Measurements from ENCODE around the gene SPEG.
A peak's percentile ranks its signal among the peaks of the same experiment; 100 is the strongest.

SPEG gene

DNA sequence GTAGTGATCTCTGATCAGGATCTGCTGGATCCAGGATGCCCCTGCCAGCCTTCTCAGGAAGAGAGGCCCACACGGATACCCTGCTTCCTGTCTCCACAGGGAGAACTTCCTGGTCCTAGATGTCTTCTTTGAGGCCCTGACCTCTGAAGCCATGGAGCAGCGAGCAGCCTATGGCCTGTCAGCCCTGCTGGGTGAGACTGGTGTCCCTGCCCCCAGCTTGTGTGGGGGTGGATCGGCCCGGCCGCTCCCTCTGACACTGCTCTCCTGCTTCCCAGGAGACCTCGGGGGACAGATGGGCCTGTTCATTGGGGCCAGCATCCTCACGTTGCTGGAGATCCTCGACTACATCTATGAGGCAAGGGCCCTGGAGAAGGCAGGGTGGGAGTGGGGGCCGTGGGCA, 102.3 kb downstream of the SPEG start:
- DNase-seq = no peak

DNA sequence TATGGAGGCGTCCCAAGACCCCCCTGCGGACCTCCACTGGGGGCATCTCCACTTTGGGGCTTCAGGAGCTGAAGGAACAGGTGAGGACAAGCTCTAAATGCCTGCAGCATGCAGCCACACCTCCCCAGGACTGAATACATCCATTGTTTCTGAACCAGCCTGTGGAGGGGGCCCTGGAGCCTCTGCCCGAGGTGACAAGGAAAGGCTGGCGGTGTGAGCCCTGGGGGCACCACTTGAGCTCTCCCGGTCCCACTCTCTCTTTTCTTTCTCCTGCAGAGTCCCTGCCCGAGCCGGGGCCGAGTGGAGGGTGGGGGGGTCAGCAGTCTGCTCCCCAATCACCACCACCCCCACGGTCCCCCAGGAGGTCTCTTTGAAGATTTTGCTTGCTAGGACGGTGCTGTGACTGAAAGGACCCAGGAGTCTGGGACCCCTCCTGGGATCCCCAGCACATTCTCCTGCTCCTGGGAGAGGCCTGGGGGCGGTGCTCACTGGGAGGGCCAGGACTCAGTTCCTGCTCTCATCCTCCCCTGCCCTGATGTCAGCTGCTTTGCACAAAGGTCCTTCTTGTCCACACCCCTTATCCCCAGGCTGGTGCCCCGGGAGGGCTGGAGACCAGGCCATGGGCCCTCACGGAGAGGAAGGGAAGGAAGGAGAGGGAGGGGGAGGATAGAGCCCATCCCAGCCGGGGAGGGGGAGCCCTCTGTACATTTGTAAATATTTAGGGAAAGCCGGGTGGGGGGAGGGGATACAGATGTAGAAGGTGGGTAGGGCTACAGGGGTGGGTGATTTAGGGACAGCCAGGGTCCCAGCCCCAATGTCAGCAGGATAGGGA, 103.2 kb downstream of the SPEG start:
- DNase-seq = no peak

DNA sequence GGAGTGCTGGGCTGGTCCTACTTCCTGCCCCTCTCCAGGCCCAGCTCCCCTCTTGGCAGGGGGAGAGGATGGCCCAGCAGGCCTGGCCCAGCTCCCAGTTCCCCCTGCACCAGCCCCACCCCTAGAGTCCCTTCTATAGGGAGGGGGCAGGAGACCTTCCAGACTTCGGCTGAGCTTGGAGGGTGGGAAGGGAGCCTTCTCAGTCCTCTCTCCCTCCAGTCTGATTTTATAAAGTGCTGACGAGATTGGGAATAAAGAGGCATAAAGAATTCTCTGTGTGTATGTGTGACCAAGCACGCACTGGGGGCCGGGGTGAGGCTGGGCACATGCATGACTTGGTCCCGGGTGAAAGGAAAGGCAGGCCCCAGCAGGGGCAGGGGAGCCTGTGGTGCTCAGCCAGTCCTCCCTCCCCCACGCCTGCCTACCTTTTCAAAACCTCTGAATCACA, 103.9 kb downstream of the SPEG start:
- DNase-seq = peak; percentile 8

DNA sequence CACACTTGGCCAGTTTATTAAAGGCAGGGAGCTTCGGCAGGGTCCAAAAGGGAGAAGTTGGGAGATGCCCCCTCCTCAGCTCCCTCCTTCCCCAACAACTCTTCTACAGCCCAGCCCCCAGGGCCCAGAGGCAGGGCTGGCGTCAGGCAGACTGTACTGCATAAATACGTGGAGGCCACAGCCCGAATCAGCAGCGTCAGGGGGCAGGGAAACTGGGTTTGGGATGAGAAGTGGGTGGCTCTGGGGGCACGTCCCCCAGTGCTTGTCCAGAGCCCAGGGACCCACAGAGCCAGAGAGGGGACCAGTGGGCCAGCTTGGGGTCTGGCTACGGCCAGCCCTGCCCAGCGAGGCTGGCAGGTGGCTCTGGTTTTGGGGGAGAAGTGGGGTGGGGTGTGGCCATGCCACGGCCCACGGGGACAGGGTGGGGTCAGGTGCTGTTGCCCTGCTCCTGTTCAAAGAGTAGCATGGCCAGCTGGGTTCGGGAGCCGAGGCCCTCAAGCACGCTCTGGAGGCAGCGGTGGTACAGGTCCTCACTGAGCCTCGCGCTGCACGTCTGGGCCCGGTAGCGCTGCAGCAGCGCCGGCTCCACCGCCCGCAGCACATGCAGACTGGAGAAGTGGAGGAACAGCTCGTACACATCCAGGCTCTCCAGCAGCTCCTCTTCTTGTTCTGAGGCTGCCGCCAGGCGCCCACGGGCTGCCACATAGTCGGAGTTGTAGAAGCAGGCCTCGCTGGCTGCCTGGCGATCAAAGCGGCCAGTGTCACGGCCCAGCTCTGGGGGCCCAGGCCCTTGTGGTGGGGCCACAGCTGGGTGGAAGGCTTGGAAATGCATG, 104.5 kb downstream of the SPEG start:
- no peak for DNase-seq

DNA sequence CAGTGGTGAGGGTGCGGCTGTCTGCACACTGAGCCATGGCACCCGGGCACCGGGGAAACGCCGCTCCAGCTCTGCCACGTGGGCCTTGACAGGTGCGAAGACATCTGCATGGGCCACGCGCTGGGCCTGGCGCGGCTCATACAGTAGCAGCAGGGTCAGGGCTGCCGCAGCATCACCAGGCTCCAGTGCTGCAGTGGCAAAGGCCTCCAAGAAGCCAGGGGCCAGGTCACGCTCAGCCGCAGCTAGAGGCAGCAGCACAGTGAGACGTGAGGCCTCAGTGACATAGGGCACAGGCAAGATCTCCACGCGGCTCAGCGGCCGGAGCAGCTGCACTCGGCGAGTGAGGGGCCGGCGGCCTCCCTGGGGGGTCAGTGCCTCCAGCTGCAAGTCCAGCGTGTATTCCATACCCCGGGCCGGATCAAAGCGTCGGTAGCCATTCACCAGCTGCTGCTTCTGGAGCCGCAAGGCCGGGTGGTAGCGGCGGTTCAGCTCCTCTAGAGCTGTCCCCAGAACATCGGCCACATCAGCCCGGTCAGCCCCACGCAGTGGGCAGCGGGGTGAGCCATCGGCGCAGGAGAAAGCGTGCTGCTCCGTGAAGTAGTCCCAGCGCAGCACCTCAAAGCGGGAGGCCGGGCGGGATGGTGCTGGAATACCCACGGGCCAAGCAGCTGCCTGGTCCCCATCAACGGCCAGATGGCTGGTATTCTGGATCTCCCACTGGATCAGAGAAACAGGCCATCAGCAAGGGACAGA, 105.5 kb downstream of the SPEG start:
- no peak for DNase-seq

DNA sequence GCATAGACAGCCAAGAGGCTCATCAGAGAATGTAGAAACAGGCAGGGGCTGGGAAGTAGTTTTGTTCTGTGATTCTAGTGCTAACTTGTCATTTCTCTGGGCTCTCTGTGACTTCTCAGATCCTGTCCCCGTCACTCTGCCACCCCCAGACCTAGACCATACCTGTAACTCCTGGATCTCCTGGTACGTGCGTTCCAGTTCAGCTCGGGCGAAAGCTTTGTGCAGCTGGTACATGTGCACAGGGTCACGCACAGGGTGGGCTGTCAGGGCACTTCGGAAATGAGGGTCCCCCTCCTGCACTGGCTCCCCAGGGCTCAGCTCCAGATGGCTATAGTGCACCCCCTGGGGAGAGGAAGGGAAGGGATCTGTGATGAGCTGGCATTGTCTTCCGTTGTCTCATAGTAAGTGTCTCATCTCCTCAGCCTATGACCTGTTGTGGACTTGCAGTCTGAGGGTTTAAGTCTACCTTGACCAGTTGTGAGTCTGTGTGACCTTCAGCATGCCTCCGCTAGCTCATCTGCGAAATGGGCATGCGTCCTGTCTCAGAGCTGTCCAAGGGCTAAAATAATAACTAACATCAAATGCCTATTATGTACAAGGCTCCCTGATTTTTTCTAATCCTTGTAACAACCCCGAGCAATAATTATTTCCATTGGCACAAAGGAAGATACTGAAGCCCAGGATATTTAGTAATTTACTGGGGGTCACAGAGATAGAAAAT, 106.3 kb downstream of the SPEG start:
- DNase-seq = no peak

DNA sequence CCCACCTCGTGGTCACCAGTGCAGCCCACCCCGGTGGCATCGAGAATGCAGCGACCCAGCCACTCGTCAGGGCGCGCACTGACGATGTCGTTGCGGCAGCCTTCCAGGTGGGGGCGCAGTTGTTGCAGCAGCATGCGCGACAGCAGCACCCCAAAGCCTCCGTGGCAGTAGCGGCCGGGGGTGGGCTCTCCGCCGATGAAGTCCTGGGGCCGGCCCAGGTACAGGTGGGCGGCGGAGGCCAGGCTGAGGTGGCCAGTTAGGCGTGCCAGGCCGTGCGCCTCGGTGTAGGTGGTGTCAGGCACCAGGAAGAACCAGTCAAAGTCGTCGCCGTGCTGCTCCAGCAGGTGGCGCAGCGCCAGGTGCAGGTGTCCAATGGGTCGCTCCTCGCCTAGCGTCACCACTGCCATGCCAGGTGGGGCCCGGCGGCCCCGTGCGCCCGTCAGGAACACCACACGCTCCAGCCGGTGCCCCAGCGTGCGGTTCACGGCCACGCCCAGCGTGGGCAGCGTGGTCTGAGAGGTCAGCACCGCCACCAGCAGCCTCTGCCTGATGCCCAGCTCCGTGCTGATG, 107.1 kb downstream of the SPEG start:
- peak; percentile 66 for DNase-seq

DNA sequence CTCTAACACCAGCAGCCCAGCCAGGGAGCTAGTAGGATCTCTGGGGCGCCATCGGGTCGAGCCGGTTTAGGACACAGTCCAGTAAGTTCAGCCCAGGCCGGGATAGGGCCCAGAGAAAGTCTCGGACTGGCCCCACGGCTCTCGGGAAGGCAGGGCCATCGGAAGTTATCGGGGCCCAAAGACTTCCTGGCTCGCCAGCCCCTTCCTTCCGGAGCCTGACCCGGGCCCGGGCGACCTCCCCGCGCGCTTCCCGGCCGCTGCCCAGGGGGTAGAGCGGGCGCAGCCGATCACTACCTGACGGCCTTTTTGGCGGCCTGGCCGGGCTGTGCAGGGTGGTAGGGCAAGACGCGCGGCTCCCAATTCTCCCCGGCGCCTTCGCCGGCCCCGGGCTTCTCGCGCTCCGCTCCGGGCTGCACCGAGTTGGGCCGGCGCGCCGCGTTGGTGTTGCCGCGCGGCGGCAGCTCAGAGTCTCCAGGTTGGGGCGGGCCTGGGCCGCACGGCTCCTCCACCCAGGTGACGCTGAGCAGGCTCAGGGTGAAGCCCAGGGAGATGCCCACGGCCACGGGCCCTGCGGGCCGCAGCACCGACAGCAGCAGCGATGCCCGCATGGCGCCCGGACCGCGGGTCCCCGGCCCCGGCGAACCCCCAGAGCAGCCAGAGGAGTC, 108.4 kb downstream of the SPEG start:
- DNase-seq = peak; percentile 27

DNA sequence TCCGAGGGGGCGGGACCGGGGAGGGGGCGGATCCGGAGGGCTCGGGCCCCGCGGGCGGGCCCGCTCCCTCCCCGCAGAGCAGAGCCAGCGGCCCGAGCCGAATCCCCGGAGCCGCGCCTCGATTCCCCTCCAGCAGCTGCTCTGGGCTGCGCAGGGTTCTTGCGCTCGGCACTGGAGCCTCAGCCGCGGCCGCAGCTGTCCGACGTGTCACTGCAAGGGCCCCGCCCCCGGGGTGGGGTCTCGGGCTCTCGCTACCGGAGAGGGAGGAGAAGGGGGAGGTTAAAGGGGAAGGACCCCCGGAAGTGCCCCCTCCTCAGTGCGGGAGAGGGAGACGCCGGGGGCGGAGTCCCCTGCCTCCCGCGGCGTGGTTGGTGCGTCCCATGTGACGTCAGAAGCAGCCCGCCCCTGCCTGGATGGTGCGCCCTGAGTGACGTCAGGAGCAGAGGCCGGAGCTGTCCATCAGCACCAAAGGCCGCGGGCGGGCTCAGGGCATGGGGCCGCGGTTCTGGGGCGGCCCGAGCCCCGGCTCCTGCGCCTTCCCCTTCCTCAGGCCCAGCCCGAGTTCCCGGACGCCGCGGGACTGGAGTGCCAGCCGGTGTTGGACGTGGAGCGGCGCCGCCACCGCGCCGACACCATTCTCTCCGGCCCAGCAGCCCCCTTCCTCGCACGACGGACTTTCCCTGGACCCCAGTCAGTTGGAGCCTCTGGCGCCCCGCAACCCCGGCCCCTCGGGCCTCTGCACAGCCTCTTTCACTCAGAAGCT, 109.1 kb downstream of the SPEG start, which contains the start of the genes CHPF and TMEM198:
TSS of gene CHPF (minus strand) at position 214 of the 763 bp plus-strand sequence. CDS start 271 bp downstream, outside the sequence.
TSS of gene TMEM198 (plus strand) at position 433 of the 763 bp plus-strand sequence. CDS start 700 bp downstream, outside the sequence.
- DNase-seq = peak; percentile 86

DNA sequence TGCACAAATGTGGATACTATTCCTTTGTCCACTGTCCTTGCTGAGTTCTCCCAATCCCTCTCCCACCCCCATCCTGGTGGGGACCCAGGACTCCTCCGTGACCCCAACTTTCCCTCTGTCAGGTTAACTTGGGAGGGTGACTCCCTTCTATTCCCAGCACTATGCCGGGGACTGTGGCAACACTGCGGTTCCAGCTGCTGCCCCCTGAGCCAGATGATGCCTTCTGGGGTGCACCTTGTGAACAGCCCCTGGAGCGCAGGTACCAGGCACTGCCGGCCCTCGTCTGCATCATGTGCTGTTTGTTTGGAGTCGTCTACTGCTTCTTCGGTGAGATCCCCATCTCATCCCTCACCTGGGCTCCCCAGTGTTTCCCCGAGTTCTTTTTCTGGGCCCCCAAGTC, 109.9 kb downstream of the SPEG start:
- DNase-seq = no peak

DNA sequence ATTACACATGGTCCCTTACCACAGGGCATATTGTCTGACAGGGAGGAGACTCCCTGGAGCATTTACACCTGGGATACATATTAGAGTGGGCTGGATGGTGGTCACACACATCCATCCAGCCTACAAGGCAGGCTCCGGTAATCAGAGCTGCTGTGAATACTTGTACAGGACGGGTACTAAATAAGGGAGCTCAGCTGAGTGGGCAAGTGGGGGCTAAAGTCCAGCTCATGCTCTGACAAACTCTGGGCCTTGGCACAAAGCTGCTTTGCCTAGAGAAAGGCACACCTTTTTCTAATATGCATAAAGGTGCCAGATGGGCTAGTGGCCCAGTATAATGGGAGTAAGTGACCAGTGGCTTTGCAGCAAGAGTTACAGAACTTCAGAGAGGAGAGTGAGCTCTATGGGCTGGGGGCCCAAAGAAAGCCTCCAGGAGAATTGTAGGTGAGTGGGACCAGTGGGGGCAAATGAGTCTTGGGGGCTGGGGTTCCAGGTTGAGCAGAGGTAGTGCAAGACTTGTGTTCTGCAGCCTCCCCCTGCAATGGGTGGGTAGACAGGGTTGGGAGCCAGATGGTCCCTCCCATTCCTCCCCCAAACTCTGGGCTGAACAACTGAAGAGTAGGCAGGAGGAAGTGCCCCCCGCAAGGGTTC, 110.8 kb downstream of the SPEG start:
- no peak for DNase-seq

DNA sequence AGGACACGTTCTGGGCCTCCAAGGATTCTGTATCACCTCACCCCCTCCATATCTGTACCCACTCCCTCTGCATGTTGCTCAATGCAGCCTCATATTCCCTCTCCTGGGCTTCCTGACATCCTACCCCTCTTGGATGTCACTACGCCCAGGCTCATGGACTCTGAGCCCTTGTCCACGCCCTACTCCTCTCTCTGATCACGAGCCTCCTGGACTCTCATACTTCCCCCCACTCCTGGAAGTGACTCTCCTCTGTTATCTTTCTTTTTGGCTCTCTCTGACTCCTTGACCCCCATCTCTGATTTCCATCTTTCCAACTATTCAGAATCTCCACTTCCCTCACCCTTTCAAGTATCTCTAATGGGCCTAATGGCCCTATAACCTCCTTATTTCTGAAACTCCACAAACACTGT, 111.3 kb downstream of the SPEG start:
- DNase-seq = no peak

DNA sequence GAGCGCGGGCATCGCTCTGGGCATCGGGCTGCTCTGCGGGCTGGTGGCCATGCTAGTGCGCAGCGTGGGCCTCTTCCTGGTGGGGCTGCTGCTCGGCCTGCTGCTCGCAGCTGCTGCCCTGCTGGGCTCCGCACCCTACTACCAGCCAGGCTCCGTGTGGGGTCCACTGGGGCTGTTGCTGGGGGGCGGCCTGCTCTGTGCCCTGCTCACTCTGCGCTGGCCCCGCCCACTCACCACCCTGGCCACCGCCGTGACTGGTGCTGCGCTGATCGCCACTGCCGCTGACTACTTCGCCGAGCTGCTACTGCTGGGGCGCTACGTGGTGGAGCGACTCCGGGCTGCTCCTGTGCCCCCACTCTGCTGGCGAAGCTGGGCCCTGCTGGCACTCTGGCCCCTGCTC, 113.0 kb downstream of the SPEG start:
- DNase-seq = no peak
